CD14-positive monocyte (primary cell): ENCODE data around the gene PCDHA6. TPM values are rescaled to one million over a fixed set of nuclear protein-coding genes. Genes with fewer than 3 reads are reported as not detected.

Source experiments
- DNase-seq, 3 donors: peaks; one replicate each; pipeline ENCODE4 v3.0.0-alpha.2; 2011 to 2022
- H2AFZ ChIP-seq: 2 replicates; pipeline ENCODE4 v1.6.0; 2012; ENCODE audit warnings: mild to moderate bottlenecking, low read depth, low read length, inconsistent platforms; ENCODE audit not compliant: insufficient read depth, poor library complexity, severe bottlenecking
- H3K27ac ChIP-seq, 2 donors: 1 replicate in 1 of 2; 2 replicates in 1 of 2; pipeline ENCODE4 v1.5.1; 2012 to 2013; ENCODE audit warnings: low read length in 2 of 2, control low read depth in 1 of 2, inconsistent platforms in 1 of 2, low read depth in 1 of 2, mild to moderate bottlenecking in 1 of 2
- H3K27me3 ChIP-seq, 2 donors: one replicate each; pipeline versions ENCODE4 v1.6.0 to v1.6.1; 2011 to 2013; ENCODE audit warnings: low read length in 2 of 2; ENCODE audit not compliant: control insufficient read depth in 2 of 2, insufficient read depth in 2 of 2
- H3K36me3 ChIP-seq, 2 donors: replicated peaks in 1 of 2; 1 replicate in 1 of 2; 2 replicates in 1 of 2; pipeline versions ENCODE4 v1.5.1 to v1.6.1; 2012 to 2013; ENCODE audit warnings: low read length in 2 of 2, control low read depth in 1 of 2, inconsistent platforms in 1 of 2, mild to moderate bottlenecking in 1 of 2; ENCODE audit not compliant: insufficient read depth in 2 of 2, control insufficient read depth in 1 of 2
- H3K4me1 ChIP-seq, 2 donors: 1 replicate in 1 of 2; 2 replicates in 1 of 2; pipeline versions ENCODE4 v1.5.1 to v1.6.1; 2012 to 2013; ENCODE audit warnings: low read length in 2 of 2, control low read depth in 1 of 2, inconsistent platforms in 1 of 2, mild to moderate bottlenecking in 1 of 2, moderate library complexity in 1 of 2; ENCODE audit not compliant: insufficient read depth in 2 of 2, control insufficient read depth in 1 of 2
- H3K4me2 ChIP-seq: replicated peaks from 2 replicates; pipeline ENCODE3; 2012; ENCODE audit warnings: low read length, moderate library complexity, mild to moderate bottlenecking; ENCODE audit not compliant: poor library complexity, severe bottlenecking; ENCODE audit errors: extremely low read depth
- H3K4me3 ChIP-seq, 3 experiments: fragments of 200-600 bp in 1 of 3; sonication (generic) in 1 of 3; replicated peaks in 1 of 3; 1 replicate in 2 of 3; 2 replicates in 1 of 3; pipeline ENCODE4 v1.5.1; 2011 to 2013; ENCODE audit warnings: low read length in 3 of 3, mild to moderate bottlenecking in 3 of 3, control low read depth in 2 of 3, low read depth in 2 of 3, inconsistent platforms in 1 of 3, moderate library complexity in 1 of 3
- H3K79me2 ChIP-seq: 2 replicates; pipeline ENCODE4 v1.6.0; 2012; ENCODE audit warnings: mild to moderate bottlenecking, control low read depth, inconsistent platforms, low read length, moderate library complexity; ENCODE audit not compliant: insufficient read depth
- H3K9ac ChIP-seq: 2 replicates; pipeline ENCODE4 v1.6.0; 2017; ENCODE audit warnings: low read length, mild to moderate bottlenecking; ENCODE audit not compliant: insufficient read depth, poor library complexity, severe bottlenecking
- H3K9me3 ChIP-seq, 2 donors: replicated peaks in 1 of 2; 1 replicate in 1 of 2; 2 replicates in 1 of 2; pipeline versions ENCODE4 v1.5.1 to v1.6.1; 2012 to 2013; ENCODE audit warnings: low read length in 2 of 2, control low read depth in 1 of 2; ENCODE audit not compliant: control insufficient read depth in 1 of 2, insufficient read depth in 1 of 2
- H4K20me1 ChIP-seq: 2 replicates; pipeline ENCODE4 v1.6.0; 2012; ENCODE audit warnings: mild to moderate bottlenecking, low read length, control low read depth, moderate library complexity; ENCODE audit not compliant: insufficient read depth
- H3K27ac Mint-ChIP-seq, 7 donors: one replicate each; pipeline ENCODE4 v1.8.0; 2020; ENCODE audit warnings: mild to moderate bottlenecking in 7 of 7, mixed read lengths in 7 of 7, moderate library complexity in 6 of 7, inconsistent platforms in 2 of 7
- H3K27me3 Mint-ChIP-seq, 3 donors: one replicate each; pipeline ENCODE4 v1.8.0; 2021 to 2022; ENCODE audit warnings: low read depth in 3 of 3, mild to moderate bottlenecking in 3 of 3, mixed read lengths in 3 of 3, moderate library complexity in 3 of 3, inconsistent platforms in 1 of 3
- H3K36me3 Mint-ChIP-seq, 2 donors: one replicate each; pipeline ENCODE4 v1.8.0; 2020; ENCODE audit warnings: mixed read lengths in 2 of 2, inconsistent platforms in 1 of 2, mild to moderate bottlenecking in 1 of 2
- H3K4me1 Mint-ChIP-seq: one replicate; pipeline ENCODE4 v1.8.0; 2020; ENCODE audit warnings: mild to moderate bottlenecking, mixed read lengths
- H3K4me3 Mint-ChIP-seq, 2 donors: one replicate each; pipeline ENCODE4 v1.8.0; 2020; ENCODE audit warnings: mild to moderate bottlenecking in 2 of 2, mixed read lengths in 2 of 2, moderate library complexity in 1 of 2
- H3K9me3 Mint-ChIP-seq, 7 donors: one replicate each; pipeline ENCODE4 v1.8.0; 2020 to 2022; ENCODE audit warnings: mixed read lengths in 7 of 7, mild to moderate bottlenecking in 6 of 7, moderate library complexity in 6 of 7, inconsistent platforms in 2 of 7
- CTCF ChIP-seq: fragments of 200-600 bp; IDR thresholded peaks from one replicate; pipeline ENCODE4 v1.8.0; 2022; ENCODE audit warnings: antibody characterized with exemption, mild to moderate bottlenecking
- WGBS: methylation state at CpG from one replicate; pipeline ENCODE4 v1.1.5; 2013; ENCODE audit warnings: missing lambda C conversion rate; ENCODE audit not compliant: insufficient coverage; 5-methylcytosine and 5-hydroxymethylcytosine counted together
- intact Hi-C, 2 donors: fragments of 100-400 bp; cut with micrococcal nuclease; formaldehyde crosslinking; loops; one replicate each; pipeline versions ENCODE4 v1.15.0 to v1.15.1; 2023
- polyA plus RNA-seq, 3 donors: library from polyadenylated mRNA; depleted of rRNA in 1 of 3; unstranded in 2 of 3; stranded (reverse) in 1 of 3; fragments of 300-500 nt in 2 of 3; fragments of >200 nt in 1 of 3; fragmentation: Illumina TruSeq in 2 of 3; gene quantifications; 1 replicate in 2 of 3; 2 replicates in 1 of 3; pipeline ENCODE4 v1.2.3, GENCODE V29; 2012 to 2021

The PCDHA6 gene
- polyA plus RNA-seq, 3 donors, result not detected

GRCh38 chr5:140870221-140871201 lies 42.8 kb downstream of the PCDHA6 start:
- peaks cover 0 to 14% of the 10 kb centered on the region in 2 donors for H3K36me3 Mint-ChIP-seq
- H3K4me1 Mint-ChIP-seq, result no peaks in the 10 kb centered on the region
- Histone ChIP-seq H3K79me2 (no peaks in the 10 kb centered on the region), H3K9ac (no peak overlapping the region), H3K4me2 (no peak overlapping the region), H2AFZ (no peak overlapping the region), H3K27ac (no peak overlapping the region), H3K4me1 (no peaks in the 10 kb centered on the region), H3K9me3 (peaks cover 32 to 62% of the 10 kb centered on the region in 2 donors), H3K4me3 (no peak overlapping the region), H3K36me3 (no peaks in the 10 kb centered on the region), H4K20me1 (no peaks in the 10 kb centered on the region), H3K27me3 (peaks cover 0 to 24% of the 10 kb centered on the region in 2 donors)
- H3K27me3 Mint-ChIP-seq, result peaks cover 11 to 33% (median 30%) of the 10 kb centered on the region in 3 donors
- peaks cover 25 to 50% (median 44%) of the 10 kb centered on the region in 7 donors for H3K9me3 Mint-ChIP-seq
- no peak overlapping the region for H3K27ac Mint-ChIP-seq
- no peak for TF ChIP-seq CTCF
- intact Hi-C loops, result loop anchor here in 1 of 2 donors (10.0 kb wide), 1 partner anchor 46 kb away; the partner anchor contains the start of genes PCDHA5 and PCDHA6
- peak overlapping the region in 1 of 2 donors; percentile 30 for H3K4me3 Mint-ChIP-seq
- 48% methylated on average over 107 of the region's 114 CpGs for WGBS
- DNase-seq, result no peak
